ENCODE measurements around the gene KCTD11.
A peak's percentile ranks its signal among the peaks of the same experiment; 100 is the strongest.

The KCTD11 gene

GRCh38 chr17:7351665-7352502 lies at the start of gene KCTD11:
TSS of gene KCTD11 (plus strand) at chr17:7352162.
- TF ChIP-seq CTCF (IDR thresholded peaks at IDR 0.05; ENCODE audit: extremely low read depth, insufficient read depth, missing control alignments) = peak; percentile 60
- in situ Hi-C loops (cut with MboI; ENCODE audit: low pct_unique_long_range_greater_than_20kb, low sequenced_read_pairs, unreplicated experiment) = loop anchor here (25.0 kb wide), 1 partner anchor 210 kb away; the partner anchor contains the start of genes SENP3 and TNFSF13
- peak; percentile 96 for DNase-seq (ENCODE audit: low spot score)

GRCh38 chr17:7304179-7304578 lies 47.8 kb upstream of the KCTD11 start:
- TF ChIP-seq CTCF (IDR thresholded peaks at IDR 0.05; ENCODE audit: extremely low read depth, insufficient read depth, missing control alignments) = no peak
- DNase-seq (ENCODE audit: low spot score) = no peak
- in situ Hi-C loops (cut with MboI; ENCODE audit: low pct_unique_long_range_greater_than_20kb, low sequenced_read_pairs, unreplicated experiment) = no loop called here

- no peak for TF ChIP-seq CTCF (IDR thresholded peaks at IDR 0.05; ENCODE audit: extremely low read depth, insufficient read depth, missing control alignments)
- DNase-seq (ENCODE audit: low spot score) = peak; percentile 99
- in situ Hi-C loops (cut with MboI; ENCODE audit: low pct_unique_long_range_greater_than_20kb, low sequenced_read_pairs, unreplicated experiment) = no loop called here
These were observed 44.9 kb upstream of the KCTD11 start, which contains the start of gene EIF5A for GRCh38 chr17:7306911-7307685. TSS of gene EIF5A (plus strand) at chr17:7307628. CDS start at chr17:7309636, 2,008 bp downstream.

- no peak for DNase-seq (ENCODE audit: low spot score)
- in situ Hi-C loops (cut with MboI; ENCODE audit: low pct_unique_long_range_greater_than_20kb, low sequenced_read_pairs, unreplicated experiment) = no loop called here
- TF ChIP-seq CTCF (IDR thresholded peaks at IDR 0.05; ENCODE audit: extremely low read depth, insufficient read depth, missing control alignments) = no peak
These were observed 44.0 kb upstream of the KCTD11 start for GRCh38 chr17:7307686-7308624.

GRCh38 chr17:7308625-7309433 lies 43.1 kb upstream of the KCTD11 start:
- no peak for TF ChIP-seq CTCF (IDR thresholded peaks at IDR 0.05; ENCODE audit: extremely low read depth, insufficient read depth, missing control alignments)
- in situ Hi-C loops (cut with MboI; ENCODE audit: low pct_unique_long_range_greater_than_20kb, low sequenced_read_pairs, unreplicated experiment) = no loop called here

More at GRCh38 chr17:7308625-7309433, 43.1 kb upstream of the KCTD11 start:
- DNase-seq (ENCODE audit: low spot score) = peak; percentile 87

Data from GM13977 (cell line).